ENCODE measurements around the gene SOX18. TPM values are rescaled to one million over a fixed set of nuclear protein-coding genes. Genes with fewer than 3 reads are reported as not detected.
A peak's percentile ranks its signal among the peaks of the same experiment; 100 is the strongest.

SOX18 gene
- total and polyA plus RNA-seq, 2 of the 13 experiments (the other 11 are each of a cell fraction or from before 2014, with no cell fraction given) = 1.6 to 1.9 TPM

- TF ChIP-seq ZNF770 (CRISPR knock-in tag; IDR thresholded peaks at IDR 0.05) = no peak
- peak; percentile 97 for TF ChIP-seq SOX5 (CRISPR knock-in tag; IDR thresholded peaks at IDR 0.05; ENCODE audit: borderline replicate concordance)
- TF ChIP-seq ZNF740 (CRISPR knock-in tag; IDR thresholded peaks at IDR 0.05) = no peak; the same call in 1 of the 2 replicates
- peak; percentile 46 for TF ChIP-seq SMC3 (IDR thresholded peaks at IDR 0.05; ENCODE audit: low read length)
- TF ChIP-seq ZNF407 (CRISPR knock-in tag; IDR thresholded peaks at IDR 0.05; ENCODE audit: not compliant biosample characterization) = no peak
- no peak for TF ChIP-seq BRCA1 (CRISPR knock-in tag; IDR thresholded peaks at IDR 0.05)
- no peak; the same call in 1 of the 2 replicates for TF ChIP-seq ZBTB25 (CRISPR knock-in tag; IDR thresholded peaks at IDR 0.05)
- TF ChIP-seq FOXP1 (IDR thresholded peaks at IDR 0.05) = no peak
- no peak for TF ChIP-seq FOXP1 (CRISPR knock-in tag; IDR thresholded peaks at IDR 0.05)
- no peak for TF ChIP-seq KLF6 (CRISPR knock-in tag; IDR thresholded peaks at IDR 0.05)
- no peak; the same call in 1 of the 2 replicates for TF ChIP-seq SKIL (CRISPR knock-in tag; IDR thresholded peaks at IDR 0.05; ENCODE audit: borderline replicate concordance)
- no peak for TF ChIP-seq ZNF382 (CRISPR knock-in tag; IDR thresholded peaks at IDR 0.05; ENCODE audit: borderline replicate concordance)
- TF ChIP-seq GABPB1 (CRISPR knock-in tag; IDR thresholded peaks at IDR 0.05) = peak; percentile 58; the same call in 1 of the 2 replicates
- no peak for TF ChIP-seq RAD51 (IDR thresholded peaks at IDR 0.05; ENCODE audit: borderline replicate concordance)
- peak; percentile 82 for TF ChIP-seq ZNF788 (CRISPR knock-in tag; IDR thresholded peaks at IDR 0.05; ENCODE audit: borderline replicate concordance)
Observed at GRCh38 chr20:64024141-64024990, 25.1 kb downstream of the SOX18 start (continued).

Measured in HepG2 (cell line).